NB4 (cell line): ENCODE data around the gene SPATA3.

Experiments used
- MYC ChIP-seq: IDR thresholded peaks from 2 replicates; pipeline ENCODE4 v1.6.1; 2011; ENCODE audit warnings: low read depth, low read length
- POLR2A ChIP-seq: IDR thresholded peaks from 2 replicates; pipeline ENCODE4 v1.6.1; 2011; ENCODE audit warnings: mild to moderate bottlenecking; ENCODE audit not compliant: insufficient read length; ENCODE audit errors: extremely low read depth
- TF ChIP-seq, protein P1 (sequence below): IDR thresholded peaks from one replicate; pipeline ENCODE4 v1.5.1; 2012; ENCODE audit warnings: low read depth, low read length
- TF ChIP-seq, protein P2 (sequence below): IDR thresholded peaks from 2 replicates; pipeline ENCODE4 v1.6.1; 2011; ENCODE audit warnings: low read depth, low read length

DNA sequence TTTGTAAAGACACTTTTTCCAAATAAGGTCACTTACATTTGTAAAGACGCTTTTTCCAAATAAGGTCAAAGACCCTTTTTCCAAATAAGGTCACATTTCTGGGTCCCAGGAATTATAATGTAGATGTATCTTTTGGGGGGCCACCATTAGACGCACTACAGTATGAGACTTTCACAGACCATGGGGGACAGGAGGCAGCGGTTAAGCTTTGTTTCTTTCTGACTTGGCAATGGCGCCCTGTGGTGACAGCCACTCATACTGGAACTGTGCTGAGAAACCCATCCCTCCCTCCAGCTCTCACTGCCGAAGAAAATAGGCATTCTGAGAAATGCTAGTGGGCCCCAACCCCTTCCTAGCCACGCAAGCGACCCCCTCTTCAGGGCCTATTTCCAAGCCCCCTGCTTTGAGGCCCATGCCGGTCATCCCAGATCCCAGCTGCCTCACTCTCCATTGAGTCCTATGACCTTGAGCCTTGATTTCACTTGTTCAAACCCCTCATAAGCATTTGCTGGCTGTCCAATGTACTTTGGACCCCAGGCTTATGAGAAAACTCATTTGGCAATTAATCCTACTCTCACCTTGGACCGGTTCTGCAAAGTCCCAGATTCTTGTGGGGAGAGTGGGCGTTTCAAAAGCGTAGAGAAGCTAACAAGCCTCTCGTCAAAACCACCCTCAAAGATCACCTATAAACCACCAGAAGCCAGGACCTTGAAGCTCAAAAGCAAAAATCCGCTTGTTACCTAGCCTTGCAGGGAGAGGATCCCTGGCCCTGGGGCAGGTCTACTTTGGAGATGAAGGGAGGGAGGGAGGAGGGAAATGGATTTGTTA is 11.3 kb upstream of the SPATA3 start:
- no peak for TF ChIP-seq POLR2A
- TF ChIP-seq, protein P1, sequence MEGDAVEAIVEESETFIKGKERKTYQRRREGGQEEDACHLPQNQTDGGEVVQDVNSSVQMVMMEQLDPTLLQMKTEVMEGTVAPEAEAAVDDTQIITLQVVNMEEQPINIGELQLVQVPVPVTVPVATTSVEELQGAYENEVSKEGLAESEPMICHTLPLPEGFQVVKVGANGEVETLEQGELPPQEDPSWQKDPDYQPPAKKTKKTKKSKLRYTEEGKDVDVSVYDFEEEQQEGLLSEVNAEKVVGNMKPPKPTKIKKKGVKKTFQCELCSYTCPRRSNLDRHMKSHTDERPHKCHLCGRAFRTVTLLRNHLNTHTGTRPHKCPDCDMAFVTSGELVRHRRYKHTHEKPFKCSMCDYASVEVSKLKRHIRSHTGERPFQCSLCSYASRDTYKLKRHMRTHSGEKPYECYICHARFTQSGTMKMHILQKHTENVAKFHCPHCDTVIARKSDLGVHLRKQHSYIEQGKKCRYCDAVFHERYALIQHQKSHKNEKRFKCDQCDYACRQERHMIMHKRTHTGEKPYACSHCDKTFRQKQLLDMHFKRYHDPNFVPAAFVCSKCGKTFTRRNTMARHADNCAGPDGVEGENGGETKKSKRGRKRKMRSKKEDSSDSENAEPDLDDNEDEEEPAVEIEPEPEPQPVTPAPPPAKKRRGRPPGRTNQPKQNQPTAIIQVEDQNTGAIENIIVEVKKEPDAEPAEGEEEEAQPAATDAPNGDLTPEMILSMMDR: no peak
- TF ChIP-seq, protein P2, sequence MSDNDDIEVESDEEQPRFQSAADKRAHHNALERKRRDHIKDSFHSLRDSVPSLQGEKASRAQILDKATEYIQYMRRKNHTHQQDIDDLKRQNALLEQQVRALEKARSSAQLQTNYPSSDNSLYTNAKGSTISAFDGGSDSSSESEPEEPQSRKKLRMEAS: no peak
- no peak for TF ChIP-seq MYC
